Hepatocyte (in vitro differentiated cells): ENCODE data around the gene EGLN1.

Experiments
- EZH2 ChIP-seq: fragments of 200-600 bp; sonication (generic); IDR thresholded peaks from 2 replicates; pipeline ENCODE4 v1.6.1; 2016; ENCODE audit warnings: antibody characterized with exemption, mild to moderate bottlenecking, borderline replicate concordance
- EZH2phosphoT487 ChIP-seq: fragments of 200-600 bp; sonication (generic); IDR thresholded peaks from one replicate; pipeline ENCODE4 v1.6.1; 2018; ENCODE audit warnings: antibody characterized with exemption, mild to moderate bottlenecking, low read depth, moderate library complexity; ENCODE audit not compliant: unreplicated experiment, severe bottlenecking
- TF ChIP-seq, protein P1 (sequence below): fragments of 200-600 bp; sonication (generic); IDR thresholded peaks from 2 replicates; pipeline ENCODE4 v1.5.1; 2016; ENCODE audit warnings: antibody characterized with exemption, mild to moderate bottlenecking; ENCODE audit not compliant: poor library complexity

DNA sequence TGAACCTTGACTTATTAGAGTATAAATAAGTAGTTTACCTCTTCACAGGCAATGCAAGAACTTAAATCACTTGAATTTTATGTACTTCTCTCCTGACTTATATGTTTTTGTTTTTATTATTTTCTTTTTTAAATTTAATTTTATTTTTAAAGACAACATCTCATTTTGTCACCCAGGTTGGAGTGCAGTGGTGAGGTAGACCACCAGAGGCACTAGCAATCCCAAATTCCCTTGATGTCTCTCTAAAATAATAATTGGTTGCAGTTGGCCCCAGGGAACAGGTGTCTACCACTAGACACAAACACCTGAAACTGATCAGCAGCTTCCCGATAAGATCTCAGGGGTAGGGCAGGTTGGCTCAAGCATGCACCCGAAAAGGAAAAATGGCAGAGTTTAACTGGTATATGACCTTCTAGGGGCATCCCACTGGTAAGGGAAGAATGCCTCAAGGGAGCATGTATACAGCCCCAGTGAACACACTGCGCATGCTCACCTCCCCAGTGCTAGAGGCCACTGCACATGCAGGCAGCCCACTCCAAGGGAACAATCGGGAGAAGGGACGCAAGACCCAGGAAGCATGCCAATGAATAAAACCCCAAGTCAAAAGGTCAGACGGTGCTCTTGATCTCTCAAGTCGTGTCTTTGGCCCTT, 99.1 kb downstream of the EGLN1 start:
- TF ChIP-seq, protein P1, sequence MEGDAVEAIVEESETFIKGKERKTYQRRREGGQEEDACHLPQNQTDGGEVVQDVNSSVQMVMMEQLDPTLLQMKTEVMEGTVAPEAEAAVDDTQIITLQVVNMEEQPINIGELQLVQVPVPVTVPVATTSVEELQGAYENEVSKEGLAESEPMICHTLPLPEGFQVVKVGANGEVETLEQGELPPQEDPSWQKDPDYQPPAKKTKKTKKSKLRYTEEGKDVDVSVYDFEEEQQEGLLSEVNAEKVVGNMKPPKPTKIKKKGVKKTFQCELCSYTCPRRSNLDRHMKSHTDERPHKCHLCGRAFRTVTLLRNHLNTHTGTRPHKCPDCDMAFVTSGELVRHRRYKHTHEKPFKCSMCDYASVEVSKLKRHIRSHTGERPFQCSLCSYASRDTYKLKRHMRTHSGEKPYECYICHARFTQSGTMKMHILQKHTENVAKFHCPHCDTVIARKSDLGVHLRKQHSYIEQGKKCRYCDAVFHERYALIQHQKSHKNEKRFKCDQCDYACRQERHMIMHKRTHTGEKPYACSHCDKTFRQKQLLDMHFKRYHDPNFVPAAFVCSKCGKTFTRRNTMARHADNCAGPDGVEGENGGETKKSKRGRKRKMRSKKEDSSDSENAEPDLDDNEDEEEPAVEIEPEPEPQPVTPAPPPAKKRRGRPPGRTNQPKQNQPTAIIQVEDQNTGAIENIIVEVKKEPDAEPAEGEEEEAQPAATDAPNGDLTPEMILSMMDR: no peak
- TF ChIP-seq EZH2: no peak
- TF ChIP-seq EZH2phosphoT487: no peak
